ENCODE measurements around the gene PACSIN3. TPM values are rescaled to one million over a fixed set of nuclear protein-coding genes. Genes with fewer than 3 reads are reported as not detected.

Gene PACSIN3
- total and polyA plus RNA-seq, 2 of the 13 experiments (the other 11 are each of a cell fraction or from before 2014, with no cell fraction given): 47.9 to 93.3 TPM

DNA sequence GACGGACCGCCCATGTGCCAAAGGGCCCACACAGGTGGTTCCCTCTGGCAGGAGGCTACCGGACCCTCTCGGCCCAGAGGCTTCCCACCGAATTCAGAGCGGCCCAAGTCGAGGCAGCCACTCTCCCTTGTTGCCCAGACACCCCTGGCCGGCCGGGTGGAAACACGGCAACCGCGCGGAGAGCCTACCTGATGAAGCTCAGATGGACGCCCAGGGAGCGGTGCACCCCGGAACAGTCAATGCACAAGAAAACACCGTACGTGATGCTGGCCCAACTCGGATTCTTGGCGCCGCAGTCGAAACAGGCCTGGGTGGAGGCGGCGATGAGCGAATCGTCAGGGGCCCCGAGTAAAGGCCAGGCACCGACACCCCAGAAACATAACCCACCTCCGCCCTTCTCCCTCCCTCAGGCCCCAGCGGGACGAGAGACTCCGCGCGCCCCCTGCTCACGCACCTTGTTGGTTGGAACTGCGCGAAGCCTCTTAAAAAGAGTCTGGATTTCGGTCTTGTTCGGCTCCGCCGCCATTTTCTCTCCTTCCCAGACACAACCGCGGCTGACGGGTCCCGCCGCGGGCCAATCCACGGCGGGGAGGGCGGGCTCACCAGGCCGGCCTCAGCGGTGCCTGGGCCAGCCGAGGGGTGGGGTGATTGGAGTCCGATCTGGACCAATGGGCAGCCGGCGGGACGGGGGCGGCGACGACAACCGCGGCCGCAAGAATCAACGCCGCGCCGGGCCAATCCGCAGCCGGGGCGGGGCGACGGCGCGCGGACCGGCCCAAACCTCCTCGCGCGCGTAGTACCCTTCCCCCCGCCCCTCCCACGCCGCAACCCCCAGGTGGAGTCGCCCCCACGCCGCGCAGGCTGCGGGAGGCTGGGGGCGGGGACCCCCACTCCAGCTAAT, 9.7 kb downstream of the PACSIN3 start, which contains the start of gene ARFGAP2 (continued):
- TF ChIP-seq, protein P1, sequence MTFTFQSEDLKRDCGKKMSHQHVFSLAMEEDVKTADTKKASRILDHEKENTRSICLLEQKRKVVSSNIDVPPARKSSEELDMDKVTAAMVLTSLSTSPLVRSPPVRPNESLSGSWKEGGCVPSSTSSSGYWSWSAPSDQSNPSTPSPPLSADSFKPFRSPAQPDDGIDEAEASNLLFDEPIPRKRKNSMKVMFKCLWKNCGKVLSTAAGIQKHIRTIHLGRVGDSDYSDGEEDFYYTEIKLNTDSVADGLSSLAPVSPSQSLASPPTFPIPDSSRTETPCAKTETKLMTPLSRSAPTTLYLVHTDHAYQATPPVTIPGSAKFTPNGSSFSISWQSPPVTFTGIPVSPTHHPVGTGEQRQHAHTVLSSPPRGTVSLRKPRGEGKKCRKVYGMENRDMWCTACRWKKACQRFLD (CRISPR knock-in tag; IDR thresholded peaks at IDR 0.05; ENCODE audit: borderline replicate concordance): no peak
- TF ChIP-seq SIX4 (CRISPR knock-in tag; IDR thresholded peaks at IDR 0.05) (no peak), KLF15 (CRISPR knock-in tag; IDR thresholded peaks at IDR 0.05; ENCODE audit: borderline replicate concordance) (no peak), ERF (CRISPR knock-in tag; IDR thresholded peaks at IDR 0.05) (peak; percentile 34; the same call in 1 of the 2 replicates), JARID2 (CRISPR knock-in tag; IDR thresholded peaks at IDR 0.05; ENCODE audit: insufficient replicate concordance) (no peak), ZNF121 (CRISPR knock-in tag; IDR thresholded peaks at IDR 0.05) (no peak), SIX1 (CRISPR knock-in tag; IDR thresholded peaks at IDR 0.05; ENCODE audit: borderline replicate concordance) (no peak), ZSCAN21 (CRISPR knock-in tag; IDR thresholded peaks at IDR 0.05; ENCODE audit: borderline replicate concordance) (peak; percentile 51; the same call in 1 of the 2 replicates), ELF3 (CRISPR knock-in tag; IDR thresholded peaks at IDR 0.05) (peak; percentile 31; the same call in 1 of the 2 replicates), HIVEP1 (CRISPR knock-in tag; IDR thresholded peaks at IDR 0.05) (no peak), ZNF496 (CRISPR knock-in tag; IDR thresholded peaks at IDR 0.05; ENCODE audit: insufficient replicate concordance) (no peak), MBNL3 (CRISPR knock-in tag; conservative IDR thresholded peaks at IDR 0.05) (no peak), ATM (IDR thresholded peaks at IDR 0.05; ENCODE audit: borderline replicate concordance) (no peak), ZNF780A (CRISPR knock-in tag; IDR thresholded peaks at IDR 0.05) (no peak), ZFP82 (CRISPR knock-in tag; IDR thresholded peaks at IDR 0.05; ENCODE audit: borderline replicate concordance) (peak; percentile 80; the same call in 1 of the 2 replicates)
- TF ChIP-seq, protein P2, sequence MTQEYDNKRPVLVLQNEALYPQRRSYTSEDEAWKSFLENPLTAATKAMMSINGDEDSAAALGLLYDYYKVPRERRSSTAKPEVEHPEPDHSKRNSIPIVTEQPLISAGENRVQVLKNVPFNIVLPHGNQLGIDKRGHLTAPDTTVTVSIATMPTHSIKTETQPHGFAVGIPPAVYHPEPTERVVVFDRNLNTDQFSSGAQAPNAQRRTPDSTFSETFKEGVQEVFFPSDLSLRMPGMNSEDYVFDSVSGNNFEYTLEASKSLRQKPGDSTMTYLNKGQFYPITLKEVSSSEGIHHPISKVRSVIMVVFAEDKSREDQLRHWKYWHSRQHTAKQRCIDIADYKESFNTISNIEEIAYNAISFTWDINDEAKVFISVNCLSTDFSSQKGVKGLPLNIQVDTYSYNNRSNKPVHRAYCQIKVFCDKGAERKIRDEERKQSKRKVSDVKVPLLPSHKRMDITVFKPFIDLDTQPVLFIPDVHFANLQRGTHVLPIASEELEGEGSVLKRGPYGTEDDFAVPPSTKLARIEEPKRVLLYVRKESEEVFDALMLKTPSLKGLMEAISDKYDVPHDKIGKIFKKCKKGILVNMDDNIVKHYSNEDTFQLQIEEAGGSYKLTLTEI (CRISPR knock-in tag; conservative IDR thresholded peaks at IDR 0.05): no peak
- TF ChIP-seq, protein P3, sequence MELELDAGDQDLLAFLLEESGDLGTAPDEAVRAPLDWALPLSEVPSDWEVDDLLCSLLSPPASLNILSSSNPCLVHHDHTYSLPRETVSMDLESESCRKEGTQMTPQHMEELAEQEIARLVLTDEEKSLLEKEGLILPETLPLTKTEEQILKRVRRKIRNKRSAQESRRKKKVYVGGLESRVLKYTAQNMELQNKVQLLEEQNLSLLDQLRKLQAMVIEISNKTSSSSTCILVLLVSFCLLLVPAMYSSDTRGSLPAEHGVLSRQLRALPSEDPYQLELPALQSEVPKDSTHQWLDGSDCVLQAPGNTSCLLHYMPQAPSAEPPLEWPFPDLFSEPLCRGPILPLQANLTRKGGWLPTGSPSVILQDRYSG (CRISPR knock-in tag; IDR thresholded peaks at IDR 0.05): no peak
- TF ChIP-seq, protein P4, sequence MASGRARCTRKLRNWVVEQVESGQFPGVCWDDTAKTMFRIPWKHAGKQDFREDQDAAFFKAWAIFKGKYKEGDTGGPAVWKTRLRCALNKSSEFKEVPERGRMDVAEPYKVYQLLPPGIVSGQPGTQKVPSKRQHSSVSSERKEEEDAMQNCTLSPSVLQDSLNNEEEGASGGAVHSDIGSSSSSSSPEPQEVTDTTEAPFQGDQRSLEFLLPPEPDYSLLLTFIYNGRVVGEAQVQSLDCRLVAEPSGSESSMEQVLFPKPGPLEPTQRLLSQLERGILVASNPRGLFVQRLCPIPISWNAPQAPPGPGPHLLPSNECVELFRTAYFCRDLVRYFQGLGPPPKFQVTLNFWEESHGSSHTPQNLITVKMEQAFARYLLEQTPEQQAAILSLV (CRISPR knock-in tag; IDR thresholded peaks at IDR 0.05; ENCODE audit: borderline replicate concordance): no peak; the same call in 1 of the 2 replicates
- TF ChIP-seq, protein P5, sequence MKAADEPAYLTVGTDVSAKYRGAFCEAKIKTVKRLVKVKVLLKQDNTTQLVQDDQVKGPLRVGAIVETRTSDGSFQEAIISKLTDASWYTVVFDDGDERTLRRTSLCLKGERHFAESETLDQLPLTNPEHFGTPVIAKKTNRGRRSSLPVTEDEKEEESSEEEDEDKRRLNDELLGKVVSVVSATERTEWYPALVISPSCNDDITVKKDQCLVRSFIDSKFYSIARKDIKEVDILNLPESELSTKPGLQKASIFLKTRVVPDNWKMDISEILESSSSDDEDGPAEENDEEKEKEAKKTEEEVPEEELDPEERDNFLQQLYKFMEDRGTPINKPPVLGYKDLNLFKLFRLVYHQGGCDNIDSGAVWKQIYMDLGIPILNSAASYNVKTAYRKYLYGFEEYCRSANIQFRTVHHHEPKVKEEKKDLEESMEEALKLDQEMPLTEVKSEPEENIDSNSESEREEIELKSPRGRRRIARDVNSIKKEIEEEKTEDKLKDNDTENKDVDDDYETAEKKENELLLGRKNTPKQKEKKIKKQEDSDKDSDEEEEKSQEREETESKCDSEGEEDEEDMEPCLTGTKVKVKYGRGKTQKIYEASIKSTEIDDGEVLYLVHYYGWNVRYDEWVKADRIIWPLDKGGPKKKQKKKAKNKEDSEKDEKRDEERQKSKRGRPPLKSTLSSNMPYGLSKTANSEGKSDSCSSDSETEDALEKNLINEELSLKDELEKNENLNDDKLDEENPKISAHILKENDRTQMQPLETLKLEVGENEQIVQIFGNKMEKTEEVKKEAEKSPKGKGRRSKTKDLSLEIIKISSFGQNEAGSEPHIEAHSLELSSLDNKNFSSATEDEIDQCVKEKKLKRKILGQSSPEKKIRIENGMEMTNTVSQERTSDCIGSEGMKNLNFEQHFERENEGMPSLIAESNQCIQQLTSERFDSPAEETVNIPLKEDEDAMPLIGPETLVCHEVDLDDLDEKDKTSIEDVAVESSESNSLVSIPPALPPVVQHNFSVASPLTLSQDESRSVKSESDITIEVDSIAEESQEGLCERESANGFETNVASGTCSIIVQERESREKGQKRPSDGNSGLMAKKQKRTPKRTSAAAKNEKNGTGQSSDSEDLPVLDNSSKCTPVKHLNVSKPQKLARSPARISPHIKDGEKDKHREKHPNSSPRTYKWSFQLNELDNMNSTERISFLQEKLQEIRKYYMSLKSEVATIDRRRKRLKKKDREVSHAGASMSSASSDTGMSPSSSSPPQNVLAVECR (CRISPR knock-in tag; IDR thresholded peaks at IDR 0.05; ENCODE audit: borderline replicate concordance): peak; percentile 71; the same call in 1 of the 2 replicates
